Fibroblast of upper back skin (primary cell): ENCODE data around the gene TEX261.

ENCODE experiments used
- DNase-seq: peaks from one replicate; pipeline ENCODE4 v3.0.0-alpha.2; 2013

TEX261 gene

DNA sequence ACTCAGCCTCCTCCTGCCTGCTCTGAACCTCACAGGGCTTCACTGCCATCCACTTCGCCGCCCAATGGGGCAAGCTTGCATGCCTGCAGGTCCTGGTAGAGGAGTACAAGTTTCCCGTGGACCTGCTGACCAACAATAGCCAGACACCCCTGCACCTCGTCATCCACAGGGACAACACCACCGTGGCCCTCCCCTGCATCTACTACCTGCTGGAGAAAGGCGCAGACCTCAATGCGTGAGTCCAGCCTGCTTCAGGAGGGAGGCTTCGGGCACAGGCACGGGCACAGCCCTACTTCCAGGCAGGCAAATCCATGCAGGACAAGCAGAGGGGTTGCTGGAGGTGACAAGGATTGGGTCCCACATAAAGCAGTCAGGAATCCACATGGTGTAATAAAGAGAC lies 15.0 kb downstream of the TEX261 start:
- no peak for DNase-seq

DNA sequence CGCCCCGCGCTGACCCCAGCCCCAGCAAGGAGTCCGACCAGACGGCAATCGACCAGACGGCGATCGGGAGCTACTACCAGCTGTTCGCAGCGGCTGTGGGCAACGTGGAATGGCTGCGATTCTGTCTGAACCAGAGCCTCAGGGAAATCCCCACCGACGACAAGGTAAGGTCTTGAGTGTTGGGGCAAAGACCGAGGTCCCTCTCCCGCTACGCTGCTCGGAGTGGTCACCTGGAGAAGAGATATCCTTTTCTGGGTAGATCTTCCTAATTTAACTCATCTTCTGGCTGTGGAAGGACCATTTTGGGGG lies 15.5 kb downstream of the TEX261 start:
- DNase-seq = no peak

DNA sequence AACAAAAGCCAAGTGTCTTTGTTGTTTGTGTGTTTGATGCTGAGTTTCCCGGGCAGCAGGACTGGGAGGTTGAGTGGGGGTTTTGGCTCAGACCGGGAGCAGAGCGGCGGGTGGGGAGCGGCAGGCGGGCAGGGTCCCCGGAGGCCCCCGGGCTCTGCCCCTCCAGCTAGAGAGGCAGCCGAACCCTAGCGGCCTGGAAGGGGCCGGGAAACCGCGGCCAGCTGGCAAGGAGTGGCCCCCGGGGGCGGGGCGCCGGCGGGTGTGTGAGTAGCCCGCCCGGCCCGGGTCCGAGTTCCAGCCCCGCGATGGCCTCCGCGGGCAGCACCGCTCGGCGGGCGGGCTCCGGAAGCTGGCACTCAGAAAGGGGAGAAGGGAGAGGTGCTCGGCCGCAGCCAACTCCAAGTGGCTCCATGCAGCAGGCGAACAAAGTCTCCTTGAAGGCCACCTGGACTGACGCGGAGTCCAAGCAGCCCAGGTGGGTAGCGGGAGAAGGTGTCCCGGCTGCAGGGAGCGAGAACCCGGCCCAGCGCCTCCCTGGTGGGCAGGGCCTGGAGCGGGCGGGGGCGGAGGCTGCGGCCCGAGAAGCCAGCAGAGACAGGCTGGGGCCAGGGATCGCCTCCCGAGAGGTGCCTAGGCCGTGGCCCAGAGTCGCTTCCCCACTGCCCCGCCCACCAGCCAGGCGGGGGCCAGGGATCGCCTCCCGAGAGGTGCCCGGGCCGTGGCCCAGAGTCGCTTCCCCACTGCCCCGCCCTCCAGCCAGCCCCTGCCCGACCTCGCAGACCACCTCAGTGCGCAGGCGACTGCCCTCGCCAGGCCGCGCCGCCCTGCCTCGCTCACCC lies 16.1 kb downstream of the TEX261 start, which contains the start of gene ANKRD53:
TSS of gene ANKRD53 (plus strand) at position 290 of the 839 bp plus-strand sequence. CDS start at position 306, 16 bp downstream.
- no peak for DNase-seq

DNA sequence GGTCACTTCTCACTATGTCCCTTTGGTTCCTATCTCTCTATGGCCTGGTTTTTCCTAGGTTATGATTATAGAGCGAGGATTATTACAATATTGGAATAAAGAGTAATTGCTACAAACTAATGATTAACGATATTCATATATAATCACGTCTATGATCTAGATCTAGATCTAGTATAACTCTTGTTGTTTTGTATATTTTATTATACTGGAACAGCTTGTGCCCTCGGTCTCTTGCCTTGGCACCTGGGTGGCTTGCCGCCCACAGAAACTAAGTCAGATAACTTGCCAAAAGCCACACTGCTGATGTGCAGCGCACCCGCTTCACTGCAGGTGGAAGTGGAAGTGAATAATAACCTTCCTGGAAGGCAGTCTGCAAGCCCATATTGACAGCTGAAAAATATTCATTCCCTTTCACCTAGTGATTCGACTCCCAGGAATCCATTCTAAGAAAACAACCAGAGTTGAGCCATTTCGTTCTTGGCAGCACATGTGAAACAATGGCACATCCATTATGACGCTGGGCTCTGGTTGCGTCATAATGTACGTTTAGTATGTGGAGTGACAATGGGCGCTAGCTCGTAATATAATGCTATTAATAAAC lies 17.0 kb downstream of the TEX261 start:
- DNase-seq = peak; percentile 84

DNA sequence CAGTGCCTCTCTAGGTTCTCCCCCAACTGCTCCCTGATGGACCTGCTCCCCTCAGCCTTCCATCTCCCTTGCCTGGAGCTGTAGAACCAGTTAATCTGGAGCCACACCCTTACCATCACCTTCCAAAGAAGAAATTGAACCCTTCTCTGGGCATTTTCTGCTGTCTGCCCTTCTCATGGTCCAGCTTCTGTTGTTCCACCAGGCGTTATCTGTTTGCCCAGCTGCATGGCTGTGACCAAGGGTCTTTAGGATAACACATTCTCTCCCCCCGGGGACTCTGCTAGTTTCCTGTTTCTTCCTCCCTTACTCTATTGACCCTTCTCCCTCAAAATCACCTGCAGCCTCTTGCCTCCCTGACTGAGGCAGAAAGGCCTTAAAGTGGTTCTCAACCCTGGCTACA lies 19.4 kb downstream of the TEX261 start:
- DNase-seq = no peak

DNA sequence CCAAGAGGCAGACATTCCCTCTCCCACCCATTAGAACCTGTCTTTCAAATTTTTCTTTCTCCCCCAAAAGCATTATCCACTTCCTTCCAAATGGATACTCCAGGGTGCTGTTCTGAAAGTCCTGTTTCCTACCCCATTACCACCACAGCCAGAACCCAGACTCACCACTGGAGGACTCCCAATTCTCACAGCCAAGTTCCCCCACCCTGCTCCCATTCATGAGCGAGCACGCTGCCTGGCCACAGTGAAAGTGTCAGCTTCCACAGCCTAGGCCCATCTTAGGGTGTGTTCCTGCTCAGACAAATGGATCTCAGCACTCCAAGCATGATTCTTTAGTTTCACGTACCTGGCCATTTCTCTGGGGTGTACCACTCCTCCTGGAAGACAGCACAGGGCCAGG lies 20.1 kb downstream of the TEX261 start:
- DNase-seq = no peak

DNA sequence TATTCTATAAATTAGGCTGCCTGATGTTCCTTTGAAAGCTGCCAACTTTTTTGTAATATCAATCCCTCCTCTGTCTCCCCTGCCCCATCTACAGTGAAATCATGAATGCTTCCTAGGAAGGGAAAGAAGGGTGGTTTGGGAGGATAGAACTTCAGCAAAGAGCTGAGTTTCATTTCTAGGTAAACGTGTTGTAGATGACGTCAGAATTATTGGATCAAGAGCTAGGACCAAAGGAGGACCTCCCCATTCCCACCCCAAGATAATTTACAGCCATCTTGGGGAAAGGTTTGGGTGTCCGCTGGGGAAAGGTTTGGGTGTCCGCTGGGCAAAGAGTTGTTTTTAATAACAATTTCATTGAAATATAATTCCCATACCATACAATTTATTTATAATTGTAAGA lies 27.5 kb downstream of the TEX261 start:
- no peak for DNase-seq

DNA sequence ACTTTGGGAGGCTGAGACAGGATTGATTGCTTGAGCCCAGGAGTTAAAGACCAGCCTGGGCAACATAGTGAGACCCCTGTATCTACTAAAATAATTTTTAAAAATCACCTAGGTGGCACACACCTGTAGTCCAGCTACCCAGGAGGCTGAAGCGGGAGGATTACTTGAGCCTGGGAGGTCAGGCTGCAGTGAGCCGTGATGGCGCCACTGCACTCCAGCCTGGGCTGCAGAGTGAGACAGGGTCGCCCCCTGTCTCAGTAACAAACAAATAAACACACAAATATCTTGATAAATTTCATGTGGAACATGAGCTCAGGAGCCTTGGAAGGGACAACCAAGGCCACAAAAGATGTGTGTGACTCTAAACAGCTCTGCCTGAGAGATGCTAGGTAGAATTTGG lies 28.0 kb downstream of the TEX261 start:
- no peak for DNase-seq

DNA sequence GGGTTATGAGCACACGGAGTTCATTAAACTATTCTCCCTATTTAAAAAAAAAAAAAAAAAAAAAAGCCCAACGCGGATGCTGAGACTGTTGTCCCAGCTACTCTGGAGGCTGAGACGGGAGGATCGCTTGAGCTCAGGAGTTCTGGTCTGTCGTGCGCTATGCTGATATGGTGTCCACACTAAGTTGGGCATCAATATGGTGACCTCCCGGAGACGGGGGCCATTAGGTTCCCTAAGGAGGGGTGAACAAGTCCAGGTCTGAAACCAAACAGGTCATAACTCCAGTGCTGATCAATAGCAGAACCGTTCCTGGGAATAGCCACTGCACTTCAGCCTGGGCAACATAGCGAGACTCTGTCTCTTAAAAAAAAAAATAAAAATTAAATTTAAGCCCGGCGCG lies 29.2 kb downstream of the TEX261 start:
- DNase-seq = no peak

DNA sequence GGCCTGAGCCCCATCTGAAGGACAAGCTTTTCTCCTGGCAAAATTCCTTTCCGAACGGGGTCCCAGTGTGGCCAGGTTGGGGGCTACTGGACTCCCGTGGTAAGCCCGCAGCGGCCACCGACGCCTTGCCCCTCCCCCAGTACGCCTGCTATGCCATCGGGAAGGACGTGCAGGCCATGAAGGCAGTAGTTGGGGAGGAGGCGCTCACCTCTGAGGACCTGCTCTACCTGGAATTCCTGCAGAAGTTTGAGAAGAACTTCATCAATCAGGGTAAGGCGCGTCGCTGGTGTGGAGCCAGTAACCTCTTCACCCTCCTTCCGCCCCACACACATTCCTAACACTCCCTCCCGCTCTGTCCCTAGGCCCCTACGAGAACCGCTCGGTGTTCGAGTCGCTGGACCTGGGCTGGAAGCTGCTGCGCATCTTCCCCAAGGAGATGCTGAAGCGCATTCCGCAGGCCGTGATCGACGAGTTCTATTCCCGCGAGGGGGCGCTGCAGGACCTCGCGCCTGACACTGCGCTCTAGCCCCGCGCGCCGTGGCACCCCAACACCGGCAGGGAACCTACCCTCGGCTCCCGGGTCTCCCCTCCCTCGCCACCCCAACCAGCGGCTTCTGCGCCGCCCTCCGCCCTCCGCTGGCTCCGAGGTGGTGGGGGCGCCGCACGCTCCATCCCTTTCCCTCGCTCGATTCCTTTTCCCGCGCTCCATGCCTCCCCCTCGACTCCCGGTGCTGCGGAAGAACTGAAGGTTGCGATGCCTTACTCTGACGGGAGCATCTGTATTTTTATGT lies 29.9 kb downstream of the TEX261 start:
- DNase-seq = peak; percentile 53

DNA sequence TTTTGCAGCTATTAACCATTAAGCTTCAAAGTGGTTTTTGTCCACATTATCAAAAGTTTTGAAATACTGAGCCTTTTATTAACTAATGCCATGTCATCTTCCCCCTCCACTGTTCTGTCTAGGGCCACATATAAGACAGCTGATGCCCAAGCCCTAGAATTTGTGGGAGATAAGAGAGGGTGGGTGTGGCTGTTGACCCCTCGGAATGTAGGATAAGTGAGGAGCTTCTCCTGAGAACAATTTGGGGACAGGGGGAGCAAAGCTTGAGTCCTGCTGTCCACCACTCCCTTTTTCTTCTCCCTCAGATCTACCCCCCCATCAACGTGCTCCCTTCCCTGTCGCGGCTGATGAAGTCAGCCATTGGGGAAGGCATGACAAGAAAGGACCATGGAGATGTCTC lies 30.5 kb downstream of the TEX261 start:
- DNase-seq = no peak

DNA sequence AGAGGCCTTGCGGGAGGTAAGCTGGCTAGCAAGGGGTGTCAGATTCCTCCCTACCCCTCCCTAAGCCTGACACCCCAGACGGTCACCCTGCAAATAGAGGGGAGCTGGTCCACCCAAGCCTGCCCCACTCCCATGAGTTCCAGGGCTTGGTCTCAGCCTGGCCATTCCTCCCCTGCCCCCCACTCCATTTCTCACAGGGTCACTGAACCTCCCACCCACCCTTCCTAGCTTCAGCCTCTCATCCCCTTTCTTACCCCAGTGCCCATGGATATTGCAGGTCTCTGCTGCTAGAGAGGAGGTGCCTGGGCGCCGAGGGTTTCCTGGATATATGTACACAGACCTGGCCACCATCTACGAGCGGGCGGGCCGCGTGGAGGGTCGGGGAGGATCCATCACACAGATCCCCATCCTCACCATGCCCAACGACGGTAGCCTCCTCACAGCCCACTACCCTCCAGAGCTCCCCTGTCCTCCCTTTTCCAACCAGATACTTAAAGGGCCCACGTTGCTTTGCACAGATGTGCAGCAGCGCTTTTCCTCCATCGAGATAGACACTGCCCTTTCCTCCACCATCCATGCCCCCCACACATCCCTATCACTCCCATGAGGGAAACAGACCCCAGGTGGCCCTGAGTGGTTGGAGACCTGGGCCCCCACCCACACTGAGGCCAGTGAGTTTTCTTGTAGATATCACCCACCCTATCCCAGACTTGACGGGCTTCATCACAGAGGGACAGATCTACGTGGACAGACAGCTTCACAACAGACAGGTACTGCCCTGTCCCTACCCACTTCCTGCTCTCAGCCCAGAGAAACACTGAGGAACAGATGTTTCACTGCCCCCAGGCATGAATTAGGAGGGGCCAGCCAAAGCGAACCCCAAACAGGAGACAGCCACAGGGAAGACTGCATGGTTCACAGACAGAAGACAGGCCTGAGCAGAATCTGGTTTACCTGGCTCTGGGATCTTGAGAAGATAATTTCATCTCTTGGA lies 31.5 kb downstream of the TEX261 start:
- DNase-seq = no peak

DNA sequence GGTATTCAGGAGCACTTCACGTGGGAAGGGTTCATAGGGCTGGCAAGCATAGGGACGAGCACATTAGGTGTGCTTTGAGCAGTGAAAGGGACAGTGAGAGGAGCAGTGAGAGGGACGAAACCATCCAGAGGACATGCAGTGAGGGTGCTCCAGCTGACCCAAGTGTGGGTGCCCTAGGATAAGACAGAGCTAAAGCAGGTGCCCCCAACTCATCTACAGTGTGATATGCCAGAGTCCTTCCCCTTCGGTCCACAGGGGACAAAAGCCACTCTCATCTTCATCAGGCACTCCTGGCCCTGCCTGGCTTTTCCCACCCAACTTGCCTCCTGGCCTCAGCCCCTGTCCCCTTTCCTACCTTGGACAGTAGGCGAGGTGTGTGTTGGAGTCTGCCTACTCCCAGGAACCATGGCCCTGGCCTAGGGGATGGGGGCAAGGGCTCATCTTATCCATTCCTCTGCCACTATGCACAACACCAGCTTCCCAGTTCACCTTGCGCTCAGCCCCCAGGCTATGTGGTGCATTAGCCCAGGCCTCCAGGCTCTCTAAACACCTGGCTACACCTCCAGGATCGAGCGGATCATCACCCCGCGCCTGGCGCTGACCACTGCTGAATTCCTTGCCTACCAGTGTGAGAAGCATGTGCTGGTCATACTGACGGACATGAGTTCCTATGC lies 32.3 kb downstream of the TEX261 start:
- no peak for DNase-seq

DNA sequence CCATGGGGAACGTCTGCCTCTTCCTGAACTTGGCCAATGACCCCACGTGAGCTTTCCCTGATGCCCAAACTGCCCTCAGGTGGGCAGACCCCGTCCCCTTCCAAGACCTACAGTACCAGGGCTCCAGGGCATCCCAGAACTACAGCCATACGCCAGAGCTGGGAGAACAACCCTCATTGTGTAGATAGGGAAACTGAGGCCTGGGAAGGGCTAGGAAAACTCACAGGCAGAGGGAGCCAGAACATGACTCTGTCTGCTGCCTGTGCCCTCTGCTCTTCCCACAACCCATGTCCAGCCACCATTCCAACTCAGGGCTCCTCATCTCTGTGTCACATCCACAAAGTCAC lies 33.1 kb downstream of the TEX261 start:
- DNase-seq = no peak

DNA sequence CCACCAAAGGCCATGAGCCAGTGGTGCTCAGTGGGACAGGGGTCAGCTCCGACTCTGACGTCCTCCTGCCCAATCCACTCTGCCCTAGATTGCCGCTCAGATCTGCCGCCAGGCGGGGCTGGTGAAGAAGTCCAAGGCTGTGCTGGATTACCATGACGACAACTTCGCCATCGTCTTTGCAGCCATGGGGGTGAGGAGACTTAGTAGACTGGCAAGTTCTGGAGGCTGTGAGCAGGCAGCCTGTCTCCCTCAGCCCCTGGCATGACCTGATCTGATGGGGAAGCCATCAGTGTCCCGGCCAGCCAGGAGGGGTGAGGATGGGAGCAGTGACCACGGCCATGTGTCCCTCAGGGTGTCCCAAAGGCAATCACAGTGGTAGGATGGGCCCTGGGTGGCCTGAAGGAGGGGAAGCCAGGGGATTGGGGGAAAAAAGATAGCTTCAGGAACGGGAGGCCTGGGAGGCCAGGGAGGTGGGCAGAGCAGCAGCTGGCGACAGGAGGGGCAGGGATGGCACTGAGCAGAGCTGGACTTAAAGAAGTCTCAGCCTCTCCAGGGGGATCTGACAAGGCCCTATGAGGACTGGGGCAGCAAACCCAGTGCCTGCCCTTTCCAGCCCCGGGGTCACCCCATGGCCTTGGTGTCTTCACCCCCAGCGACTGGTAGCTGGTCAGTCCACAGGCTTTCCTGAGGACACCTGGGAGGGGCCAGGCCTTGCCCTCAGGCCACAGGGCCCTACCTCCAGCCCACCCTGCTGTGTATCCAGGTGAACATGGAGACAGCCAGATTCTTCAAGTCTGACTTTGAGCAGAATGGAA lies 33.6 kb downstream of the TEX261 start:
- no peak for DNase-seq

DNA sequence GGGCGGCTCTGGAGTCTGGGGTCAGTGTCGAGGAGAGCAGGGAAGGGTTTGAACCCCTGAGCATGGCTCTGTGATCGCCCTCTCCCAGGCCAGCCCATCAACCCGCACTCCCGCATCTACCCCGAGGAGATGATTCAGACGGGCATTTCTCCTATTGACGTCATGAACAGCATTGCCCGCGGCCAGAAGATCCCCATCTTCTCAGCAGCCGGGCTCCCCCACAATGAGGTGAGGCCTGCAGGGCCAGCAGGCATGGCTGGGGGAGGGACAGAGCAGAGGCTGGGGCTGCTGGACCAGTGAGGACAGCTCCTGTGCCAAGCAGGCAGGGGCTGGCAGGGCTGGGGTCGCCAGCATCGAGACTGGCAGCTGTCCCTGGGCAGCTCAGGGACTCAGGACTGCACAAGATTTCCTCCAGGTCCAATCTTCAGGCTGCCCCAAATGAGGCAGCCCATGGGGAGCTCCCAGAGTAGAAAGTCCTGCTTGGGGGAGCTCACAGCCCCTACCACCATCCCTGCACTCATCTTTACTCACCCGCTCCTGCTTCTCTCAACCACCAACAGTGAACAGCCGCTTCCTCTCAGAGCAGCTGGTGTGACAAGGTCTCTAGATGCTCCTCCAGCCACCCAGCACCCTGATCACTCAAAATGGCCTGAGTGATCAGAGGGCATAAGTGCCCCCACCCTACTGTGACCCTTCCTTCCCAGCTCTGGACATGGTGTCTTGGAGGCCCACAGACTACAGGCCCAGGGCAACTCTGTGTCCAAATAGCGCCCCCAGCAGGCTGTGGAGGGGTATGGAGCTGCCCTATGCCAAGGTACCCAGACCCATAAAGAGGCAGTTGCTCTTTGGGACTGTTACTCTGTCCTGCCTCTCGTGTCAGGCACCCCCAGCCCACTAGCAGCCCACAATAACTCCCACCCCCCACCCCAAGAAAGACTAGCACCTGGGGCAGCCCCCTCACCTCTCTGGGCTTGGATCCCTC lies 34.5 kb downstream of the TEX261 start:
- no peak for DNase-seq

DNA sequence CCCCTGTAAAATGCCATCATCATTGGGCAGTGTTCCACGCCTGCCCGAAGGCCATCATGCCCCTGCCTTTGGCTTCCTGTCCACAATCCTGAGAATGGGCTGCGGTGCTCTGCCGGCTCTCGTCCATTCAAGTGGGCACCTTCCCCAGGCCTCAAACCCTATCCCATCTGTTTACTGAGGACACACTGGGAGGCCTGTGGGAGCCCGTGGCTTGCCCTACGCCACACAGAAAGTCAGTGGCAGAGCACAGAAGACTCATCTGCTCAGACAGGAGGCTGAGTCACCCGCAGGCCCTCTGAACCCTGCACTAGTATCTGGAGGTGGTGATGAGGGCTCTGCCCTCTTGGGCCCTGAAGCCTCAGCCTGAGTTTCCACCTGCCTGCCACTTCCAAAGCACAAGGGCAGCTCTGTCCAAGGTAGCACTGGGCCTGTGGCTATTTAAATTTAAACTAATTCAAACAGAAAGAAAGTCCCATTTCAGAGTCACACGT lies 35.4 kb downstream of the TEX261 start:
- no peak for DNase-seq

DNA sequence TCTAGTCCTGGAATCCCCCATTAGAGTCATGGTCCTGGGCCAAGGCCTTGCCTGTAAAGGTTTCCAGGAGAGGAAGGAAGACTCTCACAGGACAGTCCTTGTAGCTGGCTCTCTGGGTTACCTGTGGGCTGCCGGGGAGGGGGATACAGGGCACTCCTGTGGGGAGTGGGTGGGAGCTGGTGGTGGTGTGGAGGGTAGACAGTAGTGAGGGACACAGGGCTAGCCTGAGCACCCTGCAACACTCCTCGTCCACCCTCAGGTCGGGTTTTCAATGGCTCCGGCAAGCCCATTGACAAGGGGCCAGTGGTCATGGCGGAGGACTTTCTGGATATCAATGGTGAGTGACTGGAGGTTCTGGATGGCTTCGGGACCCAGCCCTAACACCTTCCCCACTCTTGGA lies 35.9 kb downstream of the TEX261 start:
- DNase-seq = no peak

DNA sequence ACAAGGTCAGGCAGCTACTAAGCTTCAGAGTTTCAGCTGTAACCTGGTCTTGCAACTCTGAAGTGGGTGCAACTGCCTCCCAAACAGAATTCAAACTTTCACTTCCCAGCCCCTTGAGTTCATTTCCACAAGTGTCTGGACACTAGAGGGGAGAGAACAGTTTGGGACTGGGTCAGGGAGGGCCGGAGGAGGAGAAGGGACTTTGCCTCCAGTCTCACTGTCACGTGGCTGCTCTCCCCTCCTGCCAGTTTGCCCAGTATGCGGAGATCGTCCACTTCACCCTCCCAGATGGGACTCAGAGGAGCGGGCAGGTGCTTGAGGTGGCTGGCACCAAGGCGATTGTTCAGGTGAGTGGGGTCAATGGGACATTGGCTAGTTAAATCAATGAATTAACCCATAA lies 36.9 kb downstream of the TEX261 start:
- no peak for DNase-seq

DNA sequence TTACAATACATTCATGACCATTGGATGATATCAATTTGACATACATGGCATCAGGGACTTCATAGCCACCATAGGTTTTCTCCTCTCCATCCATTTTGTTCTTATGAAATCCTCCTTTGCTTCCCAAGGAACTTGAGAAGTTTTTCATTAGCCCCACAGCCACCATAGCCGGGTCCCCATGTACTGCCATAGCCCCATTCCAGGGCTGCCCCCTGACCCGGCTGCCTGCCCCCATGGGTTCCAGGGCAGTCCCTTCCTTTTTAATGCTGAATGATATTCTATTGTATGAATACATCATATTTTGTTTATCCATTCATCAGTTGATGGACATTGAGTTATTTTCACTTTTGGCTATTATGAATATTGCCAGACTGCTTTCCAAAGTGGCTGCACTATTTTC lies 38.5 kb downstream of the TEX261 start:
- no peak for DNase-seq
